B cell (primary cell): ENCODE measurements around the gene IKBKE. TPM values are rescaled to one million over a fixed set of nuclear protein-coding genes. Genes with fewer than 3 reads are reported as not detected.

Experiments used
- ATAC-seq: fragments of 200-7000 bp; cut with Tn5 transposase; one replicate; pipeline ENCODE4 v1.10.0; 2021; ENCODE audit warnings: low read depth, mild to moderate bottlenecking, moderate number of reproducible peaks, moderate library complexity
- CTCF ChIA-PET: fragments of 350-600 bp; sonication (Branson Sonifier 250); formaldehyde crosslinking; loops from one replicate; lab custom pipeline; 2021; ENCODE audit warnings: antibody characterized with exemption, inconsistent platforms; lab: Charles Lee
- POLR2A ChIA-PET: fragments of 350-600 bp; sonication (Branson Sonifier 250); formaldehyde crosslinking; loops from one replicate; lab custom pipeline; 2021; ENCODE audit warnings: antibody characterized with exemption; lab: Charles Lee
- DNase-seq: peaks from one replicate; pipeline ENCODE4 v3.0.0; 2013
- H2AFZ ChIP-seq: 2 replicates; pipeline ENCODE4 v1.6.1; 2012; ENCODE audit warnings: mild to moderate bottlenecking, low read depth, low read length; ENCODE audit not compliant: insufficient read depth, poor library complexity, severe bottlenecking
- H3K27ac ChIP-seq, 2 donors: 1 replicate in 1 of 2; 2 replicates in 1 of 2; pipeline ENCODE4 v1.5.1; 2012 to 2013; ENCODE audit warnings: low read length in 2 of 2, mild to moderate bottlenecking in 2 of 2, moderate library complexity in 1 of 2
- H3K27me3 ChIP-seq, 4 experiments: fragments of 200-600 bp in 1 of 4; sonication (generic) in 1 of 4; replicated peaks in 1 of 4; 1 replicate in 2 of 4; 2 replicates in 2 of 4; pipeline versions ENCODE4 v1.6.1 to v1.7.0; 2013 to 2016; ENCODE audit warnings: low read length in 3 of 4, mild to moderate bottlenecking in 2 of 4, mixed read lengths in 1 of 4, moderate library complexity in 1 of 4; ENCODE audit not compliant: insufficient read depth in 4 of 4, control insufficient read depth in 3 of 4; ENCODE audit errors: control extremely low read depth in 1 of 4
- H3K36me3 ChIP-seq, 2 experiments: replicated peaks in 1 of 2; 1 replicate in 1 of 2; 2 replicates in 1 of 2; pipeline versions ENCODE4 v1.6.1 to v1.7.1; 2013; ENCODE audit warnings: low read length in 1 of 2; ENCODE audit not compliant: insufficient read depth in 2 of 2, control insufficient read depth in 1 of 2; ENCODE audit errors: control extremely low read depth in 1 of 2, extremely low read depth in 1 of 2
- H3K4me1 ChIP-seq, 2 donors: fragments of 200-600 bp in 1 of 2; sonication (generic) in 1 of 2; 1 replicate in 1 of 2; 2 replicates in 1 of 2; pipeline versions ENCODE4 v1.5.1 to v1.6.1; 2013 to 2017; ENCODE audit warnings: low read length in 2 of 2; ENCODE audit not compliant: control insufficient read depth in 2 of 2, insufficient read depth in 2 of 2
- H3K4me2 ChIP-seq: replicated peaks from 2 replicates; pipeline ENCODE3; 2012; ENCODE audit warnings: mild to moderate bottlenecking, low read depth, low read length; ENCODE audit not compliant: poor library complexity, severe bottlenecking
- H3K4me3 ChIP-seq, 5 experiments: fragments of 200-600 bp in 1 of 5; sonication (generic) in 1 of 5; 1 replicate in 3 of 5; 2 replicates in 2 of 5; pipeline versions ENCODE4 v1.5.1 to v1.7.0; 2011 to 2016; ENCODE audit warnings: low read length in 4 of 5, mild to moderate bottlenecking in 4 of 5, low read depth in 2 of 5, control low read depth in 1 of 5, moderate library complexity in 1 of 5; ENCODE audit not compliant: insufficient read depth in 1 of 5; ENCODE audit errors: control extremely low read depth in 1 of 5, extremely low read depth in 1 of 5
- H3K79me2 ChIP-seq: fragments of 200-600 bp; sonication (generic); one replicate; pipeline ENCODE4 v1.6.0; 2016; ENCODE audit warnings: low read length; ENCODE audit not compliant: control insufficient read depth, insufficient read depth
- H3K9ac ChIP-seq: fragments of 200-600 bp; sonication (generic); 2 replicates; pipeline ENCODE4 v1.6.1; 2017; ENCODE audit warnings: mild to moderate bottlenecking, low read length, moderate library complexity
- H3K9me3 ChIP-seq, 3 donors: one replicate each; pipeline versions ENCODE4 v1.6.1 to v1.7.1; 2013; ENCODE audit warnings: low read length in 2 of 3; ENCODE audit not compliant: control insufficient read depth in 2 of 3, insufficient read depth in 1 of 3; ENCODE audit errors: control extremely low read depth in 1 of 3
- H4K20me1 ChIP-seq: 2 replicates; pipeline ENCODE4 v1.6.0; 2012; ENCODE audit warnings: mild to moderate bottlenecking, low read length; ENCODE audit not compliant: insufficient read depth, control insufficient read depth, poor library complexity, severe bottlenecking
- H3K27ac Mint-ChIP-seq: one replicate; pipeline ENCODE4 v1.8.0; 2021; ENCODE audit warnings: mixed read lengths
- H3K27me3 Mint-ChIP-seq: one replicate; pipeline ENCODE4 v1.8.0; 2021; ENCODE audit warnings: mixed read lengths
- H3K4me1 Mint-ChIP-seq: one replicate; pipeline ENCODE4 v1.8.0; 2021; ENCODE audit warnings: mixed read lengths
- H3K4me3 Mint-ChIP-seq: one replicate; pipeline ENCODE4 v1.8.0; 2021; ENCODE audit warnings: mixed read lengths
- H3K9me3 Mint-ChIP-seq: one replicate; pipeline ENCODE4 v1.8.0; 2022; ENCODE audit warnings: mixed read lengths; ENCODE audit not compliant: insufficient read depth
- EZH2 ChIP-seq: IDR thresholded peaks from 2 replicates; pipeline ENCODE4 v1.6.1; 2012; ENCODE audit warnings: borderline replicate concordance, low read depth, mild to moderate bottlenecking, moderate library complexity, low read length; ENCODE audit not compliant: insufficient read depth, poor library complexity, severe bottlenecking
- WGBS: methylation state at CpG from one replicate; pipeline ENCODE4 v1.1.5; 2013; ENCODE audit warnings: missing lambda C conversion rate; ENCODE audit not compliant: insufficient coverage; 5-methylcytosine and 5-hydroxymethylcytosine counted together
- intact Hi-C: fragments of 100-400 bp; cut with micrococcal nuclease; formaldehyde crosslinking; loops from one replicate; pipeline ENCODE4 v1.10.0; 2022
- polyA plus RNA-seq: library from polyadenylated mRNA; depleted of rRNA; stranded (reverse); fragments of >200 nt; gene quantifications from 2 replicates; pipeline ENCODE4 v1.2.3, GENCODE V29; 2012
- total RNA-seq, 2 donors: library from RNA; stranded (reverse); fragments of 120-200 nt in 1 of 2; gene quantifications; 1 replicate in 1 of 2; 2 replicates in 1 of 2; pipeline versions ENCODE4 v1.2.3 to v1.2.4, GENCODE V29; 2013 to 2022
- TF ChIP-seq, protein P1 (sequence below): fragments of 200-600 bp; IDR thresholded peaks from one replicate; pipeline ENCODE4 v1.8.0; 2022; ENCODE audit warnings: antibody characterized with exemption, mild to moderate bottlenecking

IKBKE gene
- total and polyA plus RNA-seq, 2 donors (not counting 1 experiment from before 2014, with no cell fraction given), result 40.8 to 55.4 TPM

DNA sequence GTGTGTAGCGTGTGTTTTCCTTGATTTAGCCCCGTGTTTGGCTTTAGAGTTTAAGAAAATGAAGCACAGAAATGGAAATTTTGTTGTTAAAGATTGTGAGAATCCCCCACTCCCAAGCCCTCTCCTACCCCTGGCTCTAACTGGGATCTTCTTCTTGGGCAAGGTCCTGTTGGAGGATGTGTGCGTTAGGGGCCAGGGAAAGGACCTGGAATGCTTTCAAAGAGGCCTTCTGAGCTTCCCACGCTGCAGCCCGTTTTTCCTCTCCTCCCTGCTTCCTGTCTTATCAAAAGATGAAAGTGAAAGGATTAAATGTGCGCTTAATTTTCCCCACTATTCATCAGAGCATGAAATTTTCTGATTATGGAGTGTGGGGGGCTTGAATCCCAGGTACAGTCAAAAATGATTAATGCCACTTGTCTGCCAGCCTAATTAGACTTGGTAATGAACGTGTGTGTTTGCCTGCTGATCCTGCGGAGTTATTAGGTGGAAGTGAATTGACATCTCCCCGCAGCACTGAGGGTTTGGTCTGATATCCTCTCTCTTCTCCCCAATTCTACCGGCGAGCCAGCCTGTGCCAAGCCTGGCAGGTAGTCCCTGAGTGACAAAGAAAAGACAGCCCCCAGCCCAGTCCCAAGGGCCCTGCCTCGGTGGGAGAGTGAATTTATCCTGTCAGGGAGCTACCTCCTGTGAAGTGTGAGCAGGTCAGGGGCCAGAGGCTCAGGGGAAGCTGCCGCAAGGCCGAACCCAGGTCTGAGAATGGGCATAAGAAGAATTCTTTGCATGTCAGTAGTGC lies 42.0 kb downstream of the IKBKE start:
- ATAC-seq (no peak), DNase-seq (no peak)
- Mint-ChIP-seq H3K4me3 (no peak overlapping the region), H3K27me3 (peaks cover 28% of the 10 kb centered on the region), H3K4me1 (peaks cover 16% of the 10 kb centered on the region), H3K27ac (no peak overlapping the region), H3K9me3 (peaks cover 2% of the 10 kb centered on the region)
- H4K20me1 ChIP-seq, result no peaks in the 10 kb centered on the region
- no peak overlapping the region for H3K4me3 ChIP-seq
- H3K79me2 ChIP-seq, result no peaks in the 10 kb centered on the region
- TF ChIP-seq, protein P1, sequence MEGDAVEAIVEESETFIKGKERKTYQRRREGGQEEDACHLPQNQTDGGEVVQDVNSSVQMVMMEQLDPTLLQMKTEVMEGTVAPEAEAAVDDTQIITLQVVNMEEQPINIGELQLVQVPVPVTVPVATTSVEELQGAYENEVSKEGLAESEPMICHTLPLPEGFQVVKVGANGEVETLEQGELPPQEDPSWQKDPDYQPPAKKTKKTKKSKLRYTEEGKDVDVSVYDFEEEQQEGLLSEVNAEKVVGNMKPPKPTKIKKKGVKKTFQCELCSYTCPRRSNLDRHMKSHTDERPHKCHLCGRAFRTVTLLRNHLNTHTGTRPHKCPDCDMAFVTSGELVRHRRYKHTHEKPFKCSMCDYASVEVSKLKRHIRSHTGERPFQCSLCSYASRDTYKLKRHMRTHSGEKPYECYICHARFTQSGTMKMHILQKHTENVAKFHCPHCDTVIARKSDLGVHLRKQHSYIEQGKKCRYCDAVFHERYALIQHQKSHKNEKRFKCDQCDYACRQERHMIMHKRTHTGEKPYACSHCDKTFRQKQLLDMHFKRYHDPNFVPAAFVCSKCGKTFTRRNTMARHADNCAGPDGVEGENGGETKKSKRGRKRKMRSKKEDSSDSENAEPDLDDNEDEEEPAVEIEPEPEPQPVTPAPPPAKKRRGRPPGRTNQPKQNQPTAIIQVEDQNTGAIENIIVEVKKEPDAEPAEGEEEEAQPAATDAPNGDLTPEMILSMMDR, result no peak
- no peak for TF ChIP-seq EZH2
- H3K36me3 ChIP-seq, result no peaks in the 10 kb centered on the region
- H3K27me3 ChIP-seq, result peaks cover 0 to 49% (median 18%) of the 10 kb centered on the region in 4 experiments
- H3K27ac ChIP-seq, result no peak overlapping the region
- intact Hi-C loops, result no loop called here
- H2AFZ ChIP-seq, result no peak overlapping the region
- 93% methylated on average over 6 of the region's 14 CpGs for WGBS
- peaks cover 20 to 21% of the 10 kb centered on the region in 2 donors for H3K4me1 ChIP-seq
- ChIA-PET CTCF (interaction anchor here (1.1 kb wide), 1 partner anchor 32 kb away, joined by 4 read pairs; no protein-coding TSS in a partner anchor), POLR2A (no interaction called here)
- H3K4me2 ChIP-seq, result no peak overlapping the region
- H3K9me3 ChIP-seq, result peaks cover 0 to 10% (median 0%) of the 10 kb centered on the region in 3 donors
- H3K9ac ChIP-seq, result no peak overlapping the region

DNA sequence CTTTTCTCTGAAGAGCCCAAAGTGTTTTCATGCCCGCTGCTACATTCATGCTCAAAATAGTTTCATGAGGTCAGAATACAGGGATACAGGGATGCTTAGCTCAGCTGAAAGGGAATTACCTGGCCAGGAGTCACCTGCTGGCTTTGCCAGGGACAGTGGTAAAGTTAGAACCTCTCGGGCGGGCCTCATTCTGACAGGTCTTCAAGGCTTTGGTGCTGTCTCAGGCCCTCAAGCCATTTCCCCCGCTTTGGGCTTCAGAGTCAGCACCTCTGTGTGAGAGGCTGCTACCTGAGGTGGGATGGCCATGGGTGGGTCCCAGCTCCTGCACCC lies 42.5 kb downstream of the IKBKE start:
- H3K27ac ChIP-seq, result no peak overlapping the region
- no peaks in the 10 kb centered on the region for H3K36me3 ChIP-seq
- H3K27me3 ChIP-seq, result peaks cover 0 to 48% (median 18%) of the 10 kb centered on the region in 4 experiments
- H3K4me1 ChIP-seq, result peaks cover 19 to 20% of the 10 kb centered on the region in 2 donors
- peaks cover 28% of the 10 kb centered on the region for H3K27me3 Mint-ChIP-seq
- ATAC-seq (no peak), DNase-seq (no peak)
- no peaks in the 10 kb centered on the region for H3K79me2 ChIP-seq
- no peaks in the 10 kb centered on the region for H4K20me1 ChIP-seq
- CTCF ChIA-PET, result interaction anchor here (1.1 kb wide), 1 partner anchor 32 kb away, joined by 4 read pairs; no protein-coding TSS in a partner anchor
- intact Hi-C loops, result no loop called here
- no peak overlapping the region for H3K27ac Mint-ChIP-seq
- no peak overlapping the region for H3K4me2 ChIP-seq
- POLR2A ChIA-PET, result no interaction called here
- peaks cover 2% of the 10 kb centered on the region for H3K9me3 Mint-ChIP-seq
- TF ChIP-seq, protein P1, result no peak
- TF ChIP-seq EZH2, result no peak
- H3K9me3 ChIP-seq, result peaks cover 0 to 10% (median 0%) of the 10 kb centered on the region in 3 donors
- H3K9ac ChIP-seq, result no peak overlapping the region
- no peak overlapping the region for H3K4me3 Mint-ChIP-seq
- H3K4me3 ChIP-seq, result no peak overlapping the region
- 98% methylated on average over 4 of the region's 4 CpGs for WGBS
- no peak overlapping the region for H2AFZ ChIP-seq
- peaks cover 15% of the 10 kb centered on the region for H3K4me1 Mint-ChIP-seq
